ENCODE measurements around the gene IQSEC3.

Gene IQSEC3

DNA sequence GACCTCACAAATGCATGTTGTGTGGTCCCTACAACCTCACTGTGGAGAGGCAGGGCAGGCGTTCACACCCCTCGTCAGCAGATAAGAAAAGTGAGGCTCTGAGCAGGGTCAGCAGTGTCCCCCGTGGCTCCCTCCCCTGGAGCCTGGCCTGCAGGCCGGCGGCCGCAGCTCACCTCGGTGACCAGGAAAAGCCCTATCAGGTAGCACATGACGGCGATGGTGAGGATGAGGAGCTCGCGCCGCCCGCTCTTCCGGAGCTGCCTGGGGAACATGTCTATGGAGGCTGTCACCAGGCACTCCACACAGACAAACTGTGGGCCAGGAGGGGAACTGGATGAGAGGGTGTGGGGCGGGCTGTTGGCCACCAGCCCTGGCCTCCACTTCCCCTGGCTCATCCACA lies 129.4 kb downstream of the IQSEC3 start:
- H3K4me3 ChIP-seq (ENCODE audit: low read depth, low read length): no peak overlapping the region
- DNase-seq (ENCODE audit: low read depth): no peak
- TF ChIP-seq, protein P1, sequence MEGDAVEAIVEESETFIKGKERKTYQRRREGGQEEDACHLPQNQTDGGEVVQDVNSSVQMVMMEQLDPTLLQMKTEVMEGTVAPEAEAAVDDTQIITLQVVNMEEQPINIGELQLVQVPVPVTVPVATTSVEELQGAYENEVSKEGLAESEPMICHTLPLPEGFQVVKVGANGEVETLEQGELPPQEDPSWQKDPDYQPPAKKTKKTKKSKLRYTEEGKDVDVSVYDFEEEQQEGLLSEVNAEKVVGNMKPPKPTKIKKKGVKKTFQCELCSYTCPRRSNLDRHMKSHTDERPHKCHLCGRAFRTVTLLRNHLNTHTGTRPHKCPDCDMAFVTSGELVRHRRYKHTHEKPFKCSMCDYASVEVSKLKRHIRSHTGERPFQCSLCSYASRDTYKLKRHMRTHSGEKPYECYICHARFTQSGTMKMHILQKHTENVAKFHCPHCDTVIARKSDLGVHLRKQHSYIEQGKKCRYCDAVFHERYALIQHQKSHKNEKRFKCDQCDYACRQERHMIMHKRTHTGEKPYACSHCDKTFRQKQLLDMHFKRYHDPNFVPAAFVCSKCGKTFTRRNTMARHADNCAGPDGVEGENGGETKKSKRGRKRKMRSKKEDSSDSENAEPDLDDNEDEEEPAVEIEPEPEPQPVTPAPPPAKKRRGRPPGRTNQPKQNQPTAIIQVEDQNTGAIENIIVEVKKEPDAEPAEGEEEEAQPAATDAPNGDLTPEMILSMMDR (IDR thresholded peaks at IDR 0.05; ENCODE audit: low read depth, low read length, missing control alignments): no peak

DNA sequence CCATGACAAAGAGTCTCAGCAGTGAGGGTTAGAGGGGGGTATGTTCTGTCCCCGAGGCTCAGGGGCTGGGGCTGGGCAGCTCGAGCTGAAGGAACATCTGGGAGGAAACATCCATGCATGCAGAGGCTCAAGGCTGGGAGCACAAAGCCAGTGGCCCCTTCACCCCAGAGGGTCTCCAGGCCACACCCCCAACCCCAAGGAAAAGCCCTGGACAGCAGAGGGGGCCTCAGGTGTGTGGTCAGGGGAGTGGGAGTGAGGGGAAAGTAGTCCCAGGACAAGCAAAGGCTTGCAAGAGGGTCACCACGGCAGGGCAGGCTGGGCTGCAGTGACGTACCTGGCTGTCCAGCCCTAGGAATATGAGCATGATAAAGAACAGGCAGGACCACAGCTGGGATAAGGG lies 129.9 kb downstream of the IQSEC3 start:
- DNase-seq (ENCODE audit: low read depth): no peak
- TF ChIP-seq, protein P1 (IDR thresholded peaks at IDR 0.05; ENCODE audit: low read depth, low read length, missing control alignments): no peak
- no peak overlapping the region for H3K4me3 ChIP-seq (ENCODE audit: low read depth, low read length)

- no peak for DNase-seq (ENCODE audit: low read depth)
- H3K4me3 ChIP-seq (ENCODE audit: low read depth, low read length): no peak overlapping the region
- TF ChIP-seq, protein P1 (IDR thresholded peaks at IDR 0.05; ENCODE audit: low read depth, low read length, missing control alignments): no peak
Measured at GRCh38 chr12:197347-197746, 130.8 kb downstream of the IQSEC3 start.

DNA sequence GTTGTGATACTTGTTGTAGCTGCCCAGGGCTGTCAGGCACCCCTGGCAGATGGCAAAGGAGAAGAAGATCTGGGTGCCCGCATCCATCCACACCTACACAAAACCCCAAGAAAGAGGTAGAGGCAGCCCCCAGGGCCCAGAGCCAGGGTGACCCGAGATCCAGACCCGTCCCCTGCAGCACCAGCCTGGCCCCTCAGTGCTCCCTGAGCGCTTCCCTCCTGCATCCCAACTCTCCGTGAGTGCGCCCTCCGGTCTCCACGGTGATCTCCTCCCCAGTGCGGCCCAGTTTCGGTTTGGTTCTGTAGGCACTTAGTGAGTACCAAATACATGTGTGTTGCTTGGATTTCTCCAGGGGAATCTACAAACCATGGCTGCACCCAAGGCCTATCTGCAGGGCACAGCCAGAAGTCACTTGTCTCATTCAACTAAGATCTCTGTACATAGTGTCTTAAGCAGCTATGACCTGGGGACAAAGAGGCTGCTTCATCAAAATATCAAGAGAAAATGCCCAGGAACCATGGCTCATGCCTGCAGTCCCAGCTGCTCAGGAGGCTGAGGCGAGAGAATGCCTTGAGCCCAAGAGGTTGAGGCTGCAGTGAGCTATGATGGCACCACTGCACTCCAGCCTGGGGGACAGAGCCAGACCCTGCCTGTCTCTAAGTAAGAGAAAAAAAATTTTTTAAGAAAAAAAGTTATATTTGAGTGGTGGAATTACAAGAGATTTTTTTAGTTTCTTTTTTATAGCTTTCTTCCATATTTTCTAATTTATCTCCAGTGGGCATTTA lies 131.5 kb downstream of the IQSEC3 start:
- H3K4me3 ChIP-seq (ENCODE audit: low read depth, low read length): no peak overlapping the region
- DNase-seq (ENCODE audit: low read depth): no peak
- TF ChIP-seq, protein P1 (IDR thresholded peaks at IDR 0.05; ENCODE audit: low read depth, low read length, missing control alignments): no peak

DNA sequence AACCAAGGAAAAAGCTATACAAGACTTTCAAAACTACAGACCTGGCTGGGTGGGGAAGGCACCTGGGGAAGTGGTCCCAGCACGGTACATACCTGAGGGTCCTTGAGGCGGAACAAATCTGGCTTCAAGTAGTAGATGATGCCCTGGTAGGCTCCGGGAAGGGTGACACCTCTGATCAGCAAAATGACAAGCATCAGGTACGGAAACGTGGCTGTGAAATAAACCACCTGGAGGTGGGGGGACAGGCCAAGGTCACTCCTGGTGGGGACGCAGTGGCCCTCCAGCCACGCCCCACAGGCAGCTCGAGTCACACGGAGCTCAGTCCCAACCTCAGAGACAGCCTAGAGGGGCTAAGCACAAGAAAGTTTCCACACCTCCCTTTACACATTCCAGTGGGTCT lies 132.1 kb downstream of the IQSEC3 start:
- DNase-seq (ENCODE audit: low read depth): no peak

GRCh38 chr12:201361-201760 lies 134.8 kb downstream of the IQSEC3 start:
- H3K4me3 ChIP-seq (ENCODE audit: low read depth, low read length): no peak overlapping the region
- TF ChIP-seq, protein P1 (IDR thresholded peaks at IDR 0.05; ENCODE audit: low read depth, low read length, missing control alignments): no peak
- no peak for DNase-seq (ENCODE audit: low read depth)

More for the DNA sequence above, 132.1 kb downstream of the IQSEC3 start:
- no peak overlapping the region for H3K4me3 ChIP-seq (ENCODE audit: low read depth, low read length)
- TF ChIP-seq, protein P1 (IDR thresholded peaks at IDR 0.05; ENCODE audit: low read depth, low read length, missing control alignments): no peak

All from GM12864 (cell line).